Keratinocyte (primary cell): ENCODE data around the gene ABHD16A.

ENCODE experiments used
- EZH2 ChIP-seq: IDR thresholded peaks from one replicate; pipeline ENCODE4 v1.6.1; 2012; ENCODE audit warnings: inconsistent platforms, mild to moderate bottlenecking, low read length, moderate library complexity
- TF ChIP-seq, protein P1 (sequence below), 3 experiments: IDR thresholded peaks in 1 of 3; conservative IDR thresholded peaks in 1 of 3; optimal IDR thresholded peaks in 1 of 3; 2 replicates in 2 of 3; 3 replicates in 1 of 3; pipeline versions ENCODE3 to v1.5.1; 2011; ENCODE audit warnings: low read length in 3 of 3, mild to moderate bottlenecking in 3 of 3, moderate library complexity in 2 of 3, control low read depth in 1 of 3, inconsistent platforms in 1 of 3; ENCODE audit not compliant: insufficient read depth in 2 of 3; ENCODE audit errors: extremely low read depth in 1 of 3

DNA sequence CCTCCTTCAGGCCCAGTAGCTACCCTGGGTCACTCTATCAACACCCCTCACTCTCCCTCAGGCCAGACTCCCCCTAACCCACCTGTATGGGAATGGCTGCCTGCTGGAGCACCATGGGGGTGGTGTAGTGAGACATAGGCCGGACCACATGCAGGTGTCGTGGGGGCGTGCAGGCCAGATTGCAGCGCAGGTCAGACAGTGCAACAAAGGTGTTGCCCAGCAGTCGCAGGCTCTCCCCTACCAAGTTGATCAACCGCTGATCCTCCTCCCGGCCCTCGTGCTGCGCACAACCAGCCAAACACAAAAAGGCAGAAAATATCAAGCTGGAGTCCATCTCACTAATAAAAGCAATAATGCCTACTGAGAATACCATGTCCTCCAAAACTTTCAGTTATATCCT lies 57.8 kb downstream of the ABHD16A start:
- TF ChIP-seq, protein P1, sequence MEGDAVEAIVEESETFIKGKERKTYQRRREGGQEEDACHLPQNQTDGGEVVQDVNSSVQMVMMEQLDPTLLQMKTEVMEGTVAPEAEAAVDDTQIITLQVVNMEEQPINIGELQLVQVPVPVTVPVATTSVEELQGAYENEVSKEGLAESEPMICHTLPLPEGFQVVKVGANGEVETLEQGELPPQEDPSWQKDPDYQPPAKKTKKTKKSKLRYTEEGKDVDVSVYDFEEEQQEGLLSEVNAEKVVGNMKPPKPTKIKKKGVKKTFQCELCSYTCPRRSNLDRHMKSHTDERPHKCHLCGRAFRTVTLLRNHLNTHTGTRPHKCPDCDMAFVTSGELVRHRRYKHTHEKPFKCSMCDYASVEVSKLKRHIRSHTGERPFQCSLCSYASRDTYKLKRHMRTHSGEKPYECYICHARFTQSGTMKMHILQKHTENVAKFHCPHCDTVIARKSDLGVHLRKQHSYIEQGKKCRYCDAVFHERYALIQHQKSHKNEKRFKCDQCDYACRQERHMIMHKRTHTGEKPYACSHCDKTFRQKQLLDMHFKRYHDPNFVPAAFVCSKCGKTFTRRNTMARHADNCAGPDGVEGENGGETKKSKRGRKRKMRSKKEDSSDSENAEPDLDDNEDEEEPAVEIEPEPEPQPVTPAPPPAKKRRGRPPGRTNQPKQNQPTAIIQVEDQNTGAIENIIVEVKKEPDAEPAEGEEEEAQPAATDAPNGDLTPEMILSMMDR (optimal IDR thresholded peaks at IDR 0.05 in 1 of 3, IDR thresholded peaks at IDR 0.05 in 1 of 3, conservative IDR thresholded peaks at IDR 0.05 in 1 of 3; ENCODE audit: extremely low read depth in 1 of 3, insufficient read depth in 2 of 3, low read length in 3 of 3) = no peak
- no peak for TF ChIP-seq EZH2
